Measurements from ENCODE around the gene COL4A1. TPM values are rescaled to one million over a fixed set of nuclear protein-coding genes. Genes with fewer than 3 reads are reported as not detected.

COL4A1 gene
- polyA plus RNA-seq, 2 of the 4 experiments (the other 2 are of a cell fraction): 23.8 to 71.3 TPM

DNA sequence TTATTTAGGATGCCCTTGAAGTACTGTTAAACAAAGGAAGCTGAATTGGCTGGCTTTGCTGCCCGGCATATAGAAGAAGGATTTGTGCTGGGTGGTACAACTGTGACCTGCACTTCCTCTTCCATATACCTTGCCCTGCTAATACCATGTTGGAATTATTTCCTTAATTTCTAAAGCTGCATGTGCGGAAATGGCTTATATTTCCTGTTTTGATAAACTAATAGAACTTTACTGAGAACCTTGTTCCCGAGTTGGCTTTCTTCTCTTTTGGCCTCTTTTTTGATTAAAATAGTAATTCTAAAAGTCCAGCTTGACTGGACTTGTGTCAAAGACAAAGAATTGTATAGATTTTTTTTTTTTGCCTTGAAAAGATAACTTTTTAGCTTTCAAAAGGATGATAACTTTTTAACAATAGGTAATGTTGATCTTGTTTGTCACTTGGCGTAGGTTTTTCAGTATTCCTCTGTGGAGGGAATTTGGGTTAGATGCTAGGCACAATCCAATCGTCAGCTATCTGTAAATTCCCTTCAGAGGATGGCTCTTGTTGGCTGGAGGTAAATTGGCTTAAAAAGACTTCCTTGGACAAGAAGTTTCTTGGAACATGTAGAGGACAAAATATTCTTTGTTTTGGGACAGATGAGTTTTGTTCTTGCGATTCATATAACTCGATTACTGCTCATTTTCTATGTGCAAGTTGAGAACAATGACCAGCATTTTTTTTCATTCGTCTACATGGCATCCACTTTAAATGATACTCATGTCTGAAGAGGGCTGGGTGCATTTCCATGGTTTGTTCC, 41.5 kb upstream of the COL4A1 start:
- H3K9me3 ChIP-seq: no peaks in the 10 kb centered on the region
- 0 out of 5 replicates have a peak, but pooled peaks of 1 of the 2 experiments have one; percentile 2 for TF ChIP-seq RAD21 (conservative IDR thresholded peaks at IDR 0.05 in 1 of 2, IDR thresholded peaks at IDR 0.05 in 1 of 2)
- TF ChIP-seq RCOR1 (IDR thresholded peaks at IDR 0.05; ENCODE audit: low read depth, low read length): no peak
- ChIA-PET CTCF (interaction anchor here (0.8 to 2.5 kb wide), 4 partner anchors 32 to 64 kb away, joined by 3 to 14 read pairs (median 4); partner anchors contain the start of gene COL4A1), POLR2A (interaction anchor here (0.8 to 1.4 kb wide), 4 partner anchors 15 to 41 kb away, joined by 3 to 8 read pairs (median 4); partner anchors contain the start of genes COL4A1 and COL4A2)
- H3K4me1 ChIP-seq: peaks cover 67% of the 10 kb centered on the region
- no peak overlapping the region for H3K4me3 ChIP-seq
- WGBS (ENCODE audit: missing lambda C conversion rate): 77% methylated on average over 8 of the region's 8 CpGs
- no peak for DNase-seq (ENCODE audit: low read depth in 1 of 2, low spot score in 1 of 2)
- peak overlapping the region; percentile 75 to 83 for H3K27ac ChIP-seq
- peak overlapping the region; percentile 60 for H3K4me2 ChIP-seq
- no peak for ATAC-seq
- FAIRE-seq: no peak

GRCh38 chr13:110347535-110348308, 40.8 kb upstream of the COL4A1 start:
- 1% methylated on average over 17 of the region's 18 CpGs for WGBS (ENCODE audit: missing lambda C conversion rate)
- peak; percentile 81 to 86 for ATAC-seq
- peaks cover 75% of the 10 kb centered on the region for H3K4me1 ChIP-seq
- DNase-seq (ENCODE audit: low read depth in 1 of 2, low spot score in 1 of 2): peak; percentile 53 to 84
- POLR2A ChIA-PET: interaction anchor here (0.8 to 1.4 kb wide), 4 partner anchors 16 to 41 kb away, joined by 3 to 8 read pairs (median 4); partner anchors contain the start of genes COL4A1 and COL4A2
- no peaks in the 10 kb centered on the region for H3K9me3 ChIP-seq
- FAIRE-seq: no peak
- CTCF ChIA-PET: interaction anchor here (0.6 to 2.5 kb wide), 6 partner anchors 24 to 64 kb away, joined by 3 to 14 read pairs (median 4); partner anchors contain the start of gene COL4A1
- peak overlapping the region; percentile 60 for H3K4me2 ChIP-seq
- H3K4me3 ChIP-seq: no peak overlapping the region
- H3K27ac ChIP-seq: peak overlapping the region; percentile 75 to 83
- peak in 1 of 2 experiments; percentile 36; a peak in 1 of 5 replicates for TF ChIP-seq JUN (IDR thresholded peaks at IDR 0.05)
- TF ChIP-seq, protein P1, sequence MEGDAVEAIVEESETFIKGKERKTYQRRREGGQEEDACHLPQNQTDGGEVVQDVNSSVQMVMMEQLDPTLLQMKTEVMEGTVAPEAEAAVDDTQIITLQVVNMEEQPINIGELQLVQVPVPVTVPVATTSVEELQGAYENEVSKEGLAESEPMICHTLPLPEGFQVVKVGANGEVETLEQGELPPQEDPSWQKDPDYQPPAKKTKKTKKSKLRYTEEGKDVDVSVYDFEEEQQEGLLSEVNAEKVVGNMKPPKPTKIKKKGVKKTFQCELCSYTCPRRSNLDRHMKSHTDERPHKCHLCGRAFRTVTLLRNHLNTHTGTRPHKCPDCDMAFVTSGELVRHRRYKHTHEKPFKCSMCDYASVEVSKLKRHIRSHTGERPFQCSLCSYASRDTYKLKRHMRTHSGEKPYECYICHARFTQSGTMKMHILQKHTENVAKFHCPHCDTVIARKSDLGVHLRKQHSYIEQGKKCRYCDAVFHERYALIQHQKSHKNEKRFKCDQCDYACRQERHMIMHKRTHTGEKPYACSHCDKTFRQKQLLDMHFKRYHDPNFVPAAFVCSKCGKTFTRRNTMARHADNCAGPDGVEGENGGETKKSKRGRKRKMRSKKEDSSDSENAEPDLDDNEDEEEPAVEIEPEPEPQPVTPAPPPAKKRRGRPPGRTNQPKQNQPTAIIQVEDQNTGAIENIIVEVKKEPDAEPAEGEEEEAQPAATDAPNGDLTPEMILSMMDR (IDR thresholded peaks at IDR 0.05): no peak
- no peak for TF ChIP-seq HEYL (CRISPR knock-in tag; IDR thresholded peaks at IDR 0.05)
- no peak for TF ChIP-seq ZSCAN20 (CRISPR knock-in tag; IDR thresholded peaks at IDR 0.05)
- TF ChIP-seq CBX8 (IDR thresholded peaks at IDR 0.05): no peak
- TF ChIP-seq RAD21 (conservative IDR thresholded peaks at IDR 0.05 in 1 of 2, IDR thresholded peaks at IDR 0.05 in 1 of 2): 0 out of 5 replicates have a peak, but pooled peaks of 1 of the 2 experiments have one; percentile 17
- no peak for TF ChIP-seq HOXB5 (CRISPR knock-in tag; IDR thresholded peaks at IDR 0.05)
- no peak for TF ChIP-seq RNF2 (IDR thresholded peaks at IDR 0.05; ENCODE audit: borderline replicate concordance, low read depth)
- peak; percentile 42 to 76; a peak in 2 of 5 replicates for TF ChIP-seq EP300 (IDR thresholded peaks at IDR 0.05)
- TF ChIP-seq REST (IDR thresholded peaks at IDR 0.05): no peak
- TF ChIP-seq ZC3H11A (IDR thresholded peaks at IDR 0.05): no peak
- 0 out of 2 replicates have a peak, but pooled peaks have one; percentile 10 for TF ChIP-seq MYC (IDR thresholded peaks at IDR 0.05; ENCODE audit: borderline replicate concordance, low read length)
- no peak for TF ChIP-seq ESRRA (IDR thresholded peaks at IDR 0.05; ENCODE audit: borderline replicate concordance, low read length)
- no peak for TF ChIP-seq ZNF302 (CRISPR knock-in tag; IDR thresholded peaks at IDR 0.05)
- TF ChIP-seq FOXS1 (CRISPR knock-in tag; IDR thresholded peaks at IDR 0.05): no peak
- TF ChIP-seq, protein P2, sequence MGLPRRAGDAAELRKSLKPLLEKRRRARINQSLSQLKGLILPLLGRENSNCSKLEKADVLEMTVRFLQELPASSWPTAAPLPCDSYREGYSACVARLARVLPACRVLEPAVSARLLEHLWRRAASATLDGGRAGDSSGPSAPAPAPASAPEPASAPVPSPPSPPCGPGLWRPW (IDR thresholded peaks at IDR 0.05): no peak
- peak; percentile 48 for TF ChIP-seq MAX (IDR thresholded peaks at IDR 0.05)
- TF ChIP-seq RCOR1 (IDR thresholded peaks at IDR 0.05; ENCODE audit: low read depth, low read length): no peak
- TF ChIP-seq BCL3 (IDR thresholded peaks at IDR 0.05): 0 out of 3 replicates have a peak, but pooled peaks have one; percentile 26
- no peak for TF ChIP-seq ZFP36 (IDR thresholded peaks at IDR 0.05; ENCODE audit: borderline replicate concordance, partially characterized antibody)
- TF ChIP-seq NR3C1 (IDR thresholded peaks at IDR 0.05): no peak
- no peak for TF ChIP-seq HOXA7 (CRISPR knock-in tag; IDR thresholded peaks at IDR 0.05)
- no peak; the same call in 1 of the 2 replicates for TF ChIP-seq FOSL2 (IDR thresholded peaks at IDR 0.05)
- TF ChIP-seq FOSL2 (CRISPR knock-in tag; IDR thresholded peaks at IDR 0.05): peak; percentile 73
- peak; percentile 76 for TF ChIP-seq JUNB (IDR thresholded peaks at IDR 0.05)

All from A549 (cell line).